GM12872 (cell line): ENCODE data around the gene ASS1.

ENCODE experiments used
- TF ChIP-seq, protein P1 (sequence below): IDR thresholded peaks from 3 replicates; pipeline ENCODE4 v1.5.1; 2011; ENCODE audit warnings: low read depth, mild to moderate bottlenecking, low read length, moderate library complexity; ENCODE audit not compliant: insufficient read depth

The ASS1 gene

DNA sequence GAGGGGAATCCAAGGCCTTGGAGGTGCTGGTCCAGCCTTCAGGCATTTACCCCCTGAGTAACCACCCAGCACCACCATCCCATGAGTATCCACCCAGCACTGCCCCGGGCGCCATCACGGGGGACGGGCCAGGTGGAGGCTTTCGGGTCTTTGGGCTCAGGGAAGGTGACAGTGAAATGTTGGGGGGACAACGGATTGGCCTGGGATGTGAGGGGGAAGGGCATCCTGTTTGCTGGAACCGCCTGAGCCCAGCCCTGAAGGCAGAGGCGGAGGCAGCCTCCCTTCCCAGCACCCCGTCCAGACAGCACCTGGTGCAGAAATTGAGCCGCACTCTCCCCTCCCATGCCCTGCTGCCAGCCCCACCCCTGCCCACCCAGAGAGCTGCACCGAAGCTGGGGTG is 17.0 kb downstream of the ASS1 start:
- TF ChIP-seq, protein P1, sequence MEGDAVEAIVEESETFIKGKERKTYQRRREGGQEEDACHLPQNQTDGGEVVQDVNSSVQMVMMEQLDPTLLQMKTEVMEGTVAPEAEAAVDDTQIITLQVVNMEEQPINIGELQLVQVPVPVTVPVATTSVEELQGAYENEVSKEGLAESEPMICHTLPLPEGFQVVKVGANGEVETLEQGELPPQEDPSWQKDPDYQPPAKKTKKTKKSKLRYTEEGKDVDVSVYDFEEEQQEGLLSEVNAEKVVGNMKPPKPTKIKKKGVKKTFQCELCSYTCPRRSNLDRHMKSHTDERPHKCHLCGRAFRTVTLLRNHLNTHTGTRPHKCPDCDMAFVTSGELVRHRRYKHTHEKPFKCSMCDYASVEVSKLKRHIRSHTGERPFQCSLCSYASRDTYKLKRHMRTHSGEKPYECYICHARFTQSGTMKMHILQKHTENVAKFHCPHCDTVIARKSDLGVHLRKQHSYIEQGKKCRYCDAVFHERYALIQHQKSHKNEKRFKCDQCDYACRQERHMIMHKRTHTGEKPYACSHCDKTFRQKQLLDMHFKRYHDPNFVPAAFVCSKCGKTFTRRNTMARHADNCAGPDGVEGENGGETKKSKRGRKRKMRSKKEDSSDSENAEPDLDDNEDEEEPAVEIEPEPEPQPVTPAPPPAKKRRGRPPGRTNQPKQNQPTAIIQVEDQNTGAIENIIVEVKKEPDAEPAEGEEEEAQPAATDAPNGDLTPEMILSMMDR: no peak

- TF ChIP-seq, protein P1: no peak
Measured at GRCh38 chr9:130462685-130463540, 18.2 kb downstream of the ASS1 start.

- TF ChIP-seq, protein P1: no peak
Measured at GRCh38 chr9:130463763-130464745, 19.3 kb downstream of the ASS1 start.

- TF ChIP-seq, protein P1: no peak
Measured at GRCh38 chr9:130465383-130466096, 20.8 kb downstream of the ASS1 start.

GRCh38 chr9:130466537-130467217 is 21.9 kb downstream of the ASS1 start:
- TF ChIP-seq, protein P1: no peak

DNA sequence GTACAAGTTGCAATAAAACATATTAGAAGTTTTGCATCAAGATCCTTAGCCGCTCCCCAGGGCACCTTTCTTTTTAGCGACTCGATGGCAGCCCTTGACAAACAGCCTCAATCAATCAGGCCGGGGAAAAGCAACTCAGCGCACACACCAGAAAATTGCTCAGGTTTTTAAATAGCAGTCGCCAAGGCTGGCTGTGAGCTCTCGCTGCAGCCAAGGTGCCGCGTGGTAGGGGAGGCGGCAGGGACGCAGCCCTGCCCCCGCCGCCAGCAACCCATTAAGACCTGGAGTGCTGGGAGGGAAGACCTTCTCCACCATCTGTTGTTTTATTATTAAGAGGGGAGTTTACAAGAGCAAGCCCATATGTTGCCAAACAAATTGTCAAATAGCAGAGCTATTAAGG is 22.6 kb downstream of the ASS1 start:
- TF ChIP-seq, protein P1: no peak
